NCI-H524 treated with DMSO at 0.1 percent for 48 hours (cell line): Measurements from ENCODE around the gene KCTD13.
"Not testable (repeated sequence)": the region's sequence is repeated elsewhere in the genome, so short reads cannot be mapped to it uniquely, and the experiment has no call there.

Source experiments
- DNase-seq: peaks from one replicate; lab custom pipeline; 2025; lab: John Stamatoyannopoulos, UW

KCTD13 gene

GRCh38 chr16:29906520-29907244 is 19.3 kb downstream of the KCTD13 start:
- no peak for DNase-seq

GRCh38 chr16:29905668-29906067 is 20.4 kb downstream of the KCTD13 start:
- no peak for DNase-seq

GRCh38 chr16:29904947-29905346 is 21.1 kb downstream of the KCTD13 start:
- DNase-seq = no peak

GRCh38 chr16:29903590-29903989 is 22.4 kb downstream of the KCTD13 start:
- no peak for DNase-seq

GRCh38 chr16:29901607-29901945 is 24.4 kb downstream of the KCTD13 start:
- no peak for DNase-seq

GRCh38 chr16:29900888-29901606 is 25.0 kb downstream of the KCTD13 start:
- no peak for DNase-seq

GRCh38 chr16:29900102-29900887 is 25.7 kb downstream of the KCTD13 start, which contains the start of gene ASPHD1:
TSS of gene ASPHD1 (plus strand) at chr16:29900488. CDS start at chr16:29900972, 484 bp downstream.
- peak; percentile 53 for DNase-seq

- DNase-seq = peak; percentile 92
Measured at GRCh38 chr16:29899516-29900101, 26.4 kb downstream of the KCTD13 start, which contains the start of gene SEZ6L2. TSS of gene SEZ6L2 (minus strand) at chr16:29899550. CDS start at chr16:29899019, 531 bp downstream.

GRCh38 chr16:29898804-29899515 is 27.1 kb downstream of the KCTD13 start:
- no peak for DNase-seq

- no peak for DNase-seq
Measured at GRCh38 chr16:29898135-29898803, 27.8 kb downstream of the KCTD13 start.

- no peak for DNase-seq
Measured at GRCh38 chr16:29897333-29897732, 28.7 kb downstream of the KCTD13 start.

GRCh38 chr16:29896841-29897240 is 29.2 kb downstream of the KCTD13 start:
- DNase-seq = no peak

GRCh38 chr16:29894352-29894751 is 31.7 kb downstream of the KCTD13 start:
- no peak for DNase-seq

- no peak for DNase-seq
Measured at GRCh38 chr16:29893553-29893952, 32.5 kb downstream of the KCTD13 start.

- no peak for DNase-seq
Measured at GRCh38 chr16:29892458-29892813, 33.6 kb downstream of the KCTD13 start.

- DNase-seq = no peak
Measured at GRCh38 chr16:29891525-29892457, 34.2 kb downstream of the KCTD13 start.

- not testable (repeated sequence) for DNase-seq
Measured at GRCh38 chr16:29889372-29889771, 36.7 kb downstream of the KCTD13 start.

GRCh38 chr16:29883987-29884386 is 42.0 kb downstream of the KCTD13 start:
- DNase-seq = no peak

- DNase-seq = no peak
Measured at GRCh38 chr16:29881050-29881449, 45.0 kb downstream of the KCTD13 start.

GRCh38 chr16:29878172-29878571 is 47.9 kb downstream of the KCTD13 start:
- DNase-seq = no peak
